Measurements from ENCODE around the gene ZNF692.
A peak's percentile ranks its signal among the peaks of the same experiment; 100 is the strongest.

The ZNF692 gene

GRCh38 chr1:248858891-248859889 is at the start of gene ZNF692:
Gene ZNF692 (minus strand): TSS chr1:248859085. CDS start chr1:248858309, 776 bp downstream.
- ChIA-PET POLR2A (interaction anchor here (0.6 to 2.5 kb wide), 6 partner anchors 14 to 143 kb away, joined by 3 to 9 read pairs (median 6); partner anchors contain the start of gene ZNF672), CTCF (interaction anchor here (1.0 to 4.6 kb wide), 11 partner anchors 9 to 47 kb away, joined by 3 to 48 read pairs (median 8); partner anchors contain the start of genes SH3BP5L and ZNF672)
- peak; percentile 98 for DNase-seq (ENCODE audit: extremely low spot score)
- no peak for TF ChIP-seq CTCF (IDR thresholded peaks at IDR 0.05; ENCODE audit: control extremely low read depth, extremely low read depth, low read depth, missing control alignments)

- ChIA-PET CTCF (interaction anchor here (0.6 to 1.4 kb wide), 8 partner anchors 12 to 69 kb away, joined by 3 to 4 read pairs (median 3); partner anchors contain the start of genes ZNF672 and ZNF692), POLR2A (no interaction called here)
- no peak for DNase-seq (ENCODE audit: extremely low spot score)
- TF ChIP-seq CTCF (IDR thresholded peaks at IDR 0.05; ENCODE audit: control extremely low read depth, extremely low read depth, low read depth, missing control alignments): no peak
Observed at GRCh38 chr1:248906753-248907661, 48.1 kb upstream of the ZNF692 start.

GRCh38 chr1:248906009-248906752 is 47.3 kb upstream of the ZNF692 start, which contains the start of gene PGBD2:
Gene PGBD2 (plus strand): TSS chr1:248906235. CDS start chr1:248913863, 7,628 bp downstream.
- CTCF ChIA-PET: interaction anchor here (0.6 to 1.4 kb wide), 13 partner anchors 12 to 68 kb away, joined by 3 to 4 read pairs (median 3); partner anchors contain the start of genes ZNF672 and ZNF692
- DNase-seq (ENCODE audit: extremely low spot score): peak; percentile 98
- peak; percentile 78 for TF ChIP-seq CTCF (IDR thresholded peaks at IDR 0.05; ENCODE audit: control extremely low read depth, extremely low read depth, low read depth, missing control alignments)
- POLR2A ChIA-PET: no interaction called here

GRCh38 chr1:248905662-248906008 is 46.8 kb upstream of the ZNF692 start:
- no peak for TF ChIP-seq CTCF (IDR thresholded peaks at IDR 0.05; ENCODE audit: control extremely low read depth, extremely low read depth, low read depth, missing control alignments)
- no peak for DNase-seq (ENCODE audit: extremely low spot score)
- ChIA-PET POLR2A (no interaction called here), CTCF (interaction anchor here (0.6 to 1.4 kb wide), 6 partner anchors 17 to 44 kb away, joined by 3 to 4 read pairs (median 3); no protein-coding TSS in a partner anchor)

- POLR2A ChIA-PET: no interaction called here
- TF ChIP-seq CTCF (IDR thresholded peaks at IDR 0.05; ENCODE audit: control extremely low read depth, extremely low read depth, low read depth, missing control alignments): no peak
- CTCF ChIA-PET: interaction anchor here (0.7 to 1.8 kb wide), 5 partner anchors 10 to 63 kb away, joined by 3 to 6 read pairs (median 5); no protein-coding TSS in a partner anchor
- no peak for DNase-seq (ENCODE audit: extremely low spot score)
Observed at GRCh38 chr1:248904437-248905216, 45.7 kb upstream of the ZNF692 start.

All from GM10248 (cell line).